ENCODE measurements around the gene KIF5C. TPM values are rescaled to one million over a fixed set of nuclear protein-coding genes. Genes with fewer than 3 reads are reported as not detected.

KIF5C gene
- total and polyA plus RNA-seq, 2 experiments from 2014 or later, result 45.0 to 49.1 TPM

DNA sequence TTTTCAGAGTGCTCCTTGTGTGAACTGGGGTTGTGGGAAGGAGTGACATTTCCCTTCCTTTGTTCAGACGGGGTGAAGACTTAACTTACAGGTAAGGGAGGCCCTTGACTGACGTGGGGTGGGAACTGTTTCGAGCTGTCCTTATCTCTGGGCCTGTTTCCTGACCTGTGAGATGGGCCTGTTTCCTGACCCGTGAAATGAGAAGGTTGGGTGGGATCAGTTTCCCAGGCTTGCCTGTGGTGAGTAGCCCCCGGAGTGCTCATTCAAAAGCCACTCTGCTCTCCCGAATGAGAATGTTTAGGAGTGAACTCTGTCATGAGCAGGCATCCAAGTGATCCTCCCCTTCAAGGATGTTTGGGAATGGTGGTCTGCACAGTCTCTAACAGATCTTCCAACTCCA lies 159.4 kb downstream of the KIF5C start (continued):
- TF ChIP-seq, protein P1, sequence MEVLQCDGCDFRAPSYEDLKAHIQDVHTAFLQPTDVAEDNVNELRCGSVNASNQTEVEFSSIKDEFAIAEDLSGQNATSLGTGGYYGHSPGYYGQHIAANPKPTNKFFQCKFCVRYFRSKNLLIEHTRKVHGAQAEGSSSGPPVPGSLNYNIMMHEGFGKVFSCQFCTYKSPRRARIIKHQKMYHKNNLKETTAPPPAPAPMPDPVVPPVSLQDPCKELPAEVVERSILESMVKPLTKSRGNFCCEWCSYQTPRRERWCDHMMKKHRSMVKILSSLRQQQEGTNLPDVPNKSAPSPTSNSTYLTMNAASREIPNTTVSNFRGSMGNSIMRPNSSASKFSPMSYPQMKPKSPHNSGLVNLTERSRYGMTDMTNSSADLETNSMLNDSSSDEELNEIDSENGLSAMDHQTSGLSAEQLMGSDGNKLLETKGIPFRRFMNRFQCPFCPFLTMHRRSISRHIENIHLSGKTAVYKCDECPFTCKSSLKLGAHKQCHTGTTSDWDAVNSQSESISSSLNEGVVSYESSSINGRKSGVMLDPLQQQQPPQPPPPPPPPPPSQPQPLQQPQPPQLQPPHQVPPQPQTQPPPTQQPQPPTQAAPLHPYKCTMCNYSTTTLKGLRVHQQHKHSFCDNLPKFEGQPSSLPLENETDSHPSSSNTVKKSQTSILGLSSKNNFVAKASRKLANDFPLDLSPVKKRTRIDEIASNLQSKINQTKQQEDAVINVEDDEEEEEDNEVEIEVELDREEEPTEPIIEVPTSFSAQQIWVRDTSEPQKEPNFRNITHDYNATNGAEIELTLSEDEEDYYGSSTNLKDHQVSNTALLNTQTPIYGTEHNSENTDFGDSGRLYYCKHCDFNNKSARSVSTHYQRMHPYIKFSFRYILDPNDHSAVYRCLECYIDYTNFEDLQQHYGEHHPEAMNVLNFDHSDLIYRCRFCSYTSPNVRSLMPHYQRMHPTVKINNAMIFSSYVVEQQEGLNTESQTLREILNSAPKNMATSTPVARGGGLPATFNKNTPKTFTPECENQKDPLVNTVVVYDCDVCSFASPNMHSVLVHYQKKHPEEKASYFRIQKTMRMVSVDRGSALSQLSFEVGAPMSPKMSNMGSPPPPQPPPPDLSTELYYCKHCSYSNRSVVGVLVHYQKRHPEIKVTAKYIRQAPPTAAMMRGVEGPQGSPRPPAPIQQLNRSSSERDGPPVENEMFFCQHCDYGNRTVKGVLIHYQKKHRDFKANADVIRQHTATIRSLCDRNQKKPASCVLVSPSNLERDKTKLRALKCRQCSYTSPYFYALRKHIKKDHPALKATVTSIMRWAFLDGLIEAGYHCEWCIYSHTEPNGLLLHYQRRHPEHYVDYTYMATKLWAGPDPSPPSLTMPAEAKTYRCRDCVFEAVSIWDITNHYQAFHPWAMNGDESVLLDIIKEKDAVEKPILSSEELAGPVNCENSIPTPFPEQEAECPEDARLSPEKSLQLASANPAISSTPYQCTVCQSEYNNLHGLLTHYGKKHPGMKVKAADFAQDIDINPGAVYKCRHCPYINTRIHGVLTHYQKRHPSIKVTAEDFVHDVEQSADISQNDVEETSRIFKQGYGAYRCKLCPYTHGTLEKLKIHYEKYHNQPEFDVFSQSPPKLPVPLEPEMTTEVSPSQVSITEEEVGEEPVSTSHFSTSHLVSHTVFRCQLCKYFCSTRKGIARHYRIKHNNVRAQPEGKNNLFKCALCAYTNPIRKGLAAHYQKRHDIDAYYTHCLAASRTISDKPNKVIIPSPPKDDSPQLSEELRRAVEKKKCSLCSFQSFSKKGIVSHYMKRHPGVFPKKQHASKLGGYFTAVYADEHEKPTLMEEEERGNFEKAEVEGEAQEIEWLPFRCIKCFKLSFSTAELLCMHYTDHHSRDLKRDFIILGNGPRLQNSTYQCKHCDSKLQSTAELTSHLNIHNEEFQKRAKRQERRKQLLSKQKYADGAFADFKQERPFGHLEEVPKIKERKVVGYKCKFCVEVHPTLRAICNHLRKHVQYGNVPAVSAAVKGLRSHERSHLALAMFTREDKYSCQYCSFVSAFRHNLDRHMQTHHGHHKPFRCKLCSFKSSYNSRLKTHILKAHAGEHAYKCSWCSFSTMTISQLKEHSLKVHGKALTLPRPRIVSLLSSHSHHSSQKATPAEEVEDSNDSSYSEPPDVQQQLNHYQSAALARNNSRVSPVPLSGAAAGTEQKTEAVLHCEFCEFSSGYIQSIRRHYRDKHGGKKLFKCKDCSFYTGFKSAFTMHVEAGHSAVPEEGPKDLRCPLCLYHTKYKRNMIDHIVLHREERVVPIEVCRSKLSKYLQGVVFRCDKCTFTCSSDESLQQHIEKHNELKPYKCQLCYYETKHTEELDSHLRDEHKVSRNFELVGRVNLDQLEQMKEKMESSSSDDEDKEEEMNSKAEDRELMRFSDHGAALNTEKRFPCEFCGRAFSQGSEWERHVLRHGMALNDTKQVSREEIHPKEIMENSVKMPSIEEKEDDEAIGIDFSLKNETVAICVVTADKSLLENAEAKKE (CRISPR knock-in tag; IDR thresholded peaks at IDR 0.05), result no peak
- TF ChIP-seq NANOG (IDR thresholded peaks at IDR 0.05; ENCODE audit: borderline replicate concordance), result no peak
- no peak for TF ChIP-seq ZNF114 (CRISPR knock-in tag; IDR thresholded peaks at IDR 0.05)
- TF ChIP-seq, protein P2, sequence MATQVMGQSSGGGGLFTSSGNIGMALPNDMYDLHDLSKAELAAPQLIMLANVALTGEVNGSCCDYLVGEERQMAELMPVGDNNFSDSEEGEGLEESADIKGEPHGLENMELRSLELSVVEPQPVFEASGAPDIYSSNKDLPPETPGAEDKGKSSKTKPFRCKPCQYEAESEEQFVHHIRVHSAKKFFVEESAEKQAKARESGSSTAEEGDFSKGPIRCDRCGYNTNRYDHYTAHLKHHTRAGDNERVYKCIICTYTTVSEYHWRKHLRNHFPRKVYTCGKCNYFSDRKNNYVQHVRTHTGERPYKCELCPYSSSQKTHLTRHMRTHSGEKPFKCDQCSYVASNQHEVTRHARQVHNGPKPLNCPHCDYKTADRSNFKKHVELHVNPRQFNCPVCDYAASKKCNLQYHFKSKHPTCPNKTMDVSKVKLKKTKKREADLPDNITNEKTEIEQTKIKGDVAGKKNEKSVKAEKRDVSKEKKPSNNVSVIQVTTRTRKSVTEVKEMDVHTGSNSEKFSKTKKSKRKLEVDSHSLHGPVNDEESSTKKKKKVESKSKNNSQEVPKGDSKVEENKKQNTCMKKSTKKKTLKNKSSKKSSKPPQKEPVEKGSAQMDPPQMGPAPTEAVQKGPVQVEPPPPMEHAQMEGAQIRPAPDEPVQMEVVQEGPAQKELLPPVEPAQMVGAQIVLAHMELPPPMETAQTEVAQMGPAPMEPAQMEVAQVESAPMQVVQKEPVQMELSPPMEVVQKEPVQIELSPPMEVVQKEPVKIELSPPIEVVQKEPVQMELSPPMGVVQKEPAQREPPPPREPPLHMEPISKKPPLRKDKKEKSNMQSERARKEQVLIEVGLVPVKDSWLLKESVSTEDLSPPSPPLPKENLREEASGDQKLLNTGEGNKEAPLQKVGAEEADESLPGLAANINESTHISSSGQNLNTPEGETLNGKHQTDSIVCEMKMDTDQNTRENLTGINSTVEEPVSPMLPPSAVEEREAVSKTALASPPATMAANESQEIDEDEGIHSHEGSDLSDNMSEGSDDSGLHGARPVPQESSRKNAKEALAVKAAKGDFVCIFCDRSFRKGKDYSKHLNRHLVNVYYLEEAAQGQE (IDR thresholded peaks at IDR 0.05; ENCODE audit: unreplicated experiment), result no peak

All from GM23338 (cell line).